Mammary epithelial cell (primary cell): ENCODE results near the gene TRIM26.

ENCODE experiments used
- CTCF ChIP-seq, 2 donors: IDR thresholded peaks in 1 of 2; conservative IDR thresholded peaks in 1 of 2; 2 replicates each; pipeline ENCODE4 v1.5.1; 2011 to 2012; ENCODE audit warnings: inconsistent platforms in 2 of 2, low read length in 2 of 2, mild to moderate bottlenecking in 2 of 2, control low read depth in 1 of 2, low read depth in 1 of 2; ENCODE audit not compliant: insufficient read depth in 1 of 2; ENCODE audit errors: extremely low read depth in 1 of 2
- EZH2 ChIP-seq: IDR thresholded peaks from 2 replicates; pipeline ENCODE4 v1.6.1; 2012; ENCODE audit warnings: low read length, inconsistent platforms, borderline replicate concordance

- TF ChIP-seq CTCF (conservative IDR thresholded peaks at IDR 0.05 in 1 of 2, IDR thresholded peaks at IDR 0.05 in 1 of 2; ENCODE audit: extremely low read depth in 1 of 2, insufficient read depth in 1 of 2, low read depth in 1 of 2, low read length in 2 of 2) (no peak), EZH2 (no peak)
These were observed 49.9 kb downstream of the TRIM26 start, which contains the start of gene TRIM15 for GRCh38 chr6:30163090-30163917.
